Suprapubic skin (tissue), 4 donors: ENCODE measurements around the gene FAM193A. TPM values are rescaled to one million over a fixed set of nuclear protein-coding genes. Genes with fewer than 3 reads are reported as not detected.
"Not testable (repeated sequence)": the region's sequence is repeated elsewhere in the genome, so short reads cannot be mapped to it uniquely, and the experiment has no call there.

Source experiments
- DNase-seq, 2 donors: peaks; one replicate each; pipeline ENCODE4 v3.0.0-alpha.2; 2019; ENCODE audit warnings: low spot score in 2 of 2
- H3K27ac ChIP-seq: fragments of 200-600 bp; sonication (generic); one replicate; pipeline ENCODE4 v1.5.1; 2019
- H3K27me3 ChIP-seq: fragments of 200-600 bp; sonication (generic); one replicate; pipeline ENCODE4 v1.5.1; 2019
- H3K36me3 ChIP-seq: fragments of 200-600 bp; sonication (generic); one replicate; pipeline ENCODE4 v1.5.1; 2019
- H3K4me1 ChIP-seq: fragments of 200-600 bp; sonication (generic); one replicate; pipeline ENCODE4 v1.5.1; 2019
- H3K4me3 ChIP-seq: fragments of 200-600 bp; sonication (generic); one replicate; pipeline ENCODE4 v1.5.1; 2019; ENCODE audit warnings: mild to moderate bottlenecking
- H3K9me3 ChIP-seq: fragments of 200-600 bp; sonication (generic); one replicate; pipeline ENCODE4 v1.5.1; 2019
- EP300 ChIP-seq: sonication (generic); formaldehyde crosslinking; IDR thresholded peaks from one replicate; pipeline ENCODE4 v1.6.1; 2017; ENCODE audit warnings: antibody characterized with exemption
- POLR2A ChIP-seq, 2 donors: fragments of 450-650 bp; IDR thresholded peaks; one replicate each; pipeline ENCODE4 v1.6.1; 2017; ENCODE audit warnings: antibody characterized with exemption in 2 of 2, mild to moderate bottlenecking in 2 of 2, moderate library complexity in 2 of 2
- POLR2AphosphoS5 ChIP-seq, 3 donors: sonication (generic); formaldehyde crosslinking; IDR thresholded peaks; one replicate each; pipeline ENCODE4 v1.6.1; 2017; ENCODE audit warnings: antibody characterized with exemption in 3 of 3
- WGBS: methylation state at CpG from one replicate; pipeline ENCODE4 v1.1.5; 2018; 5-methylcytosine and 5-hydroxymethylcytosine counted together
- total RNA-seq, 4 donors: library from RNA; depleted of rRNA; stranded (reverse); fragments of >200 nt; gene quantifications; one replicate each; pipeline ENCODE4 v1.1.0, GENCODE V29; 2016
- TF ChIP-seq, protein P1 (sequence below), 2 donors: fragments of 200-600 bp in 1 of 2; fragments of 450-650 bp in 1 of 2; sonication (generic) in 1 of 2; IDR thresholded peaks; one replicate each; pipeline ENCODE4 v1.5.1; 2016 to 2019; ENCODE audit warnings: antibody characterized with exemption in 2 of 2, mild to moderate bottlenecking in 1 of 2, moderate library complexity in 1 of 2

The FAM193A gene
- total RNA-seq, 4 donors from 2014 or later, result 23.6 to 45.0 (median 29.3) TPM

- 64% methylated on average over 3 of the region's 3 CpGs for WGBS
- no peaks in the 10 kb centered on the region for H3K36me3 ChIP-seq
These were observed 234.8 kb downstream of the FAM193A start for GRCh38 chr4:2771264-2771663.

GRCh38 chr4:2780643-2781042, 244.2 kb downstream of the FAM193A start:
- DNase-seq, result peak; percentile 1 to 21
- H3K9me3 ChIP-seq, H3K27me3 ChIP-seq, H3K36me3 ChIP-seq, H3K4me1 ChIP-seq, H3K27ac ChIP-seq, H3K4me3 ChIP-seq: not testable (repeated sequence)
- 93% methylated on average over 5 of the region's 5 CpGs for WGBS

More at GRCh38 chr4:2771264-2771663, 234.8 kb downstream of the FAM193A start:
- Histone ChIP-seq H3K27me3 (no peaks in the 10 kb centered on the region), H3K9me3 (no peaks in the 10 kb centered on the region), H3K27ac (no peak overlapping the region), H3K4me1 (peaks cover 8% of the 10 kb centered on the region), H3K4me3 (no peak overlapping the region)
- TF ChIP-seq POLR2AphosphoS5 (IDR thresholded peaks at IDR 0.05) (no peak), EP300 (no peak)
- DNase-seq, result peak in 1 of 2 donors; percentile 25

DNA sequence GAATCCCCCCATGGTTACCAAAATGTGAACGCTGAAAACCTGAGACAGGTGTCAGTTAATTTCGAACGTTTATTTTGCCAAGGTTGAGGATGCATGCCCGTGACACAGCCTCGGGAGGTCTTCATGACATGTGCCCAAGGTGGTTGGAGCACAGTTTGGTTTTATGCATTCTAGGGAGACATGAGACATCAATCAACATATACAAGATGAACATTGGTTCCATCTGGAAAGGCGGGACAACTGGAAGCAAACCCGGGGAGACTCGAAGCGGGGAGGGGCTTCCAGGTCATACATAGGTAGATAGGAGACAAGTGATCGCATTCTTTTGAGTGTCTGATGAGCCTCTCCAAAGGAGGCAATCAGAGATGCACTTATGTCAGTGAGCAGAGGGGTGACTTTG, 245.5 kb downstream of the FAM193A start:
- Histone ChIP-seq H3K27ac (no peak overlapping the region), H3K36me3 (no peaks in the 10 kb centered on the region), H3K4me3 (no peak overlapping the region), H3K4me1 (no peaks in the 10 kb centered on the region), H3K9me3 (no peaks in the 10 kb centered on the region), H3K27me3 (no peaks in the 10 kb centered on the region)
- DNase-seq, result peak; percentile 25 to 31
- WGBS, result 88% methylated on average over 10 of the region's 10 CpGs
- TF ChIP-seq POLR2A (IDR thresholded peaks at IDR 0.05) (no peak), EP300 (no peak), POLR2AphosphoS5 (IDR thresholded peaks at IDR 0.05) (no peak)
- TF ChIP-seq, protein P1, sequence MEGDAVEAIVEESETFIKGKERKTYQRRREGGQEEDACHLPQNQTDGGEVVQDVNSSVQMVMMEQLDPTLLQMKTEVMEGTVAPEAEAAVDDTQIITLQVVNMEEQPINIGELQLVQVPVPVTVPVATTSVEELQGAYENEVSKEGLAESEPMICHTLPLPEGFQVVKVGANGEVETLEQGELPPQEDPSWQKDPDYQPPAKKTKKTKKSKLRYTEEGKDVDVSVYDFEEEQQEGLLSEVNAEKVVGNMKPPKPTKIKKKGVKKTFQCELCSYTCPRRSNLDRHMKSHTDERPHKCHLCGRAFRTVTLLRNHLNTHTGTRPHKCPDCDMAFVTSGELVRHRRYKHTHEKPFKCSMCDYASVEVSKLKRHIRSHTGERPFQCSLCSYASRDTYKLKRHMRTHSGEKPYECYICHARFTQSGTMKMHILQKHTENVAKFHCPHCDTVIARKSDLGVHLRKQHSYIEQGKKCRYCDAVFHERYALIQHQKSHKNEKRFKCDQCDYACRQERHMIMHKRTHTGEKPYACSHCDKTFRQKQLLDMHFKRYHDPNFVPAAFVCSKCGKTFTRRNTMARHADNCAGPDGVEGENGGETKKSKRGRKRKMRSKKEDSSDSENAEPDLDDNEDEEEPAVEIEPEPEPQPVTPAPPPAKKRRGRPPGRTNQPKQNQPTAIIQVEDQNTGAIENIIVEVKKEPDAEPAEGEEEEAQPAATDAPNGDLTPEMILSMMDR (IDR thresholded peaks at IDR 0.05), result no peak

Other genes with a start within 250 kb of the FAM193A start
- 10 to 100 TPM in 2 of 4 donors, 1 to 10 TPM in 2; 7.6 to 21.3 (median 9.9) TPM for gene ZFYVE28, start 118.0 kb upstream of the FAM193A start, total RNA-seq
- not detected for gene CFAP99, start 117.7 kb upstream of the FAM193A start, total RNA-seq
- gene RNF4, start 67.5 kb upstream of the FAM193A start, total RNA-seq, result 10 to 100 TPM; 31.2 to 57.2 (median 44.0) TPM
- gene TNIP2, start 219.7 kb downstream of the FAM193A start, total RNA-seq, result 10 to 100 TPM; 21.8 to 36.0 (median 30.8) TPM